HCT116 (cell line): ENCODE data around the gene ACOT7. TPM values are rescaled to one million over a fixed set of nuclear protein-coding genes. Genes with fewer than 3 reads are reported as not detected.

ENCODE experiments used
- ATAC-seq: fragments of 200-7000 bp; cut with Tn5 transposase; 2 replicates; pipeline ENCODE4 v1.9.1; 2020; ENCODE audit warnings: mild to moderate bottlenecking, moderate library complexity
- BruUV-seq: library from RNA; stranded (reverse); fragments of 400-500 nt; replicated peaks from 2 replicates; lab custom pipeline; 2021; lab: Mats Ljungman, UMichigan
- CTCF ChIA-PET: fragments of 300-600 bp; sonication (Branson Sonifier 250); formaldehyde crosslinking; loops from one replicate; lab custom pipeline; 2021; ENCODE audit warnings: antibody characterized with exemption; lab: Charles Lee
- POLR2A ChIA-PET: fragments of 300-600, 350-600 bp; sonication (Branson Sonifier 250); formaldehyde crosslinking; loops from one replicate; lab custom pipeline; 2021; ENCODE audit warnings: antibody characterized with exemption; lab: Charles Lee
- RAD21 ChIA-PET, 2 experiments: fragments of 300-600 bp; sonication (Branson Sonifier 250); formaldehyde crosslinking; loops; one replicate each; lab custom pipeline; 2023; ENCODE audit warnings: low total read pairs in 2 of 2; ENCODE audit not compliant: uncharacterized antibody in 2 of 2, unreplicated experiment in 2 of 2, low non-redundant PET in 1 of 2; lab: Charles Lee
- DNase-seq: peaks from one replicate; pipeline ENCODE4 v3.0.0-alpha.2; 2010; ENCODE audit warnings: low read depth, low spot score
- H2AFZ ChIP-seq: fragments of 200-600 bp; shearing (Covaris generic), sonication (generic); 2 replicates; pipeline ENCODE4 v1.6.1; 2017; ENCODE audit warnings: low read depth, mixed run types, mixed read lengths, antibody characterized with exemption, low read length; ENCODE audit not compliant: poor library complexity, severe bottlenecking
- H3K27ac ChIP-seq: 2 replicates; pipeline ENCODE4 v1.5.1; 2012; ENCODE audit warnings: low read depth, low read length
- H3K27me3 ChIP-seq: fragments of 200-600 bp; sonication (generic); 2 replicates; pipeline ENCODE4 v1.6.1; 2016; ENCODE audit warnings: mixed run types, low read length, mixed read lengths; ENCODE audit not compliant: insufficient read depth
- H3K36me3 ChIP-seq, 2 experiments: fragments of 200-500 bp in 1 of 2; fragments of 200-600 bp in 1 of 2; sonication (Bioruptor generic) in 1 of 2; sonication (generic) in 1 of 2; 2 replicates each; pipeline versions ENCODE4 v1.5.1 to v1.6.1; 2014 to 2016; ENCODE audit warnings: low read length in 2 of 2, inconsistent platforms in 1 of 2, mixed read lengths in 1 of 2, mixed run types in 1 of 2; ENCODE audit not compliant: insufficient read depth in 2 of 2, control insufficient read depth in 1 of 2
- H3K4me1 ChIP-seq, 2 experiments: fragments of 200-600 bp in 1 of 2; sonication (generic) in 1 of 2; 2 replicates each; pipeline versions ENCODE4 v1.5.1 to v1.6.1; 2012 to 2017; ENCODE audit warnings: low read length in 2 of 2, inconsistent platforms in 1 of 2, mild to moderate bottlenecking in 1 of 2, mixed read lengths in 1 of 2, mixed run types in 1 of 2, moderate library complexity in 1 of 2; ENCODE audit not compliant: insufficient read depth in 2 of 2, control insufficient read depth in 1 of 2
- H3K4me2 ChIP-seq: fragments of 200-600 bp; sonication (generic); 2 replicates; pipeline ENCODE4 v1.6.1; 2017; ENCODE audit warnings: mixed run types, low read length, mixed read lengths
- H3K4me3 ChIP-seq, 2 experiments: fragments of 200-600 bp in 1 of 2; sonication (generic) in 1 of 2; replicated peaks in 1 of 2; 2 replicates each; pipeline ENCODE4 v1.5.1; 2011 to 2016; ENCODE audit warnings: low read length in 2 of 2, control low read depth in 1 of 2, low read depth in 1 of 2, mild to moderate bottlenecking in 1 of 2, mixed read lengths in 1 of 2, mixed run types in 1 of 2
- H3K79me2 ChIP-seq: fragments of 200-600 bp; sonication (generic); 2 replicates; pipeline ENCODE4 v1.6.1; 2017; ENCODE audit warnings: mild to moderate bottlenecking, mixed run types, low read length, moderate library complexity, mixed read lengths; ENCODE audit not compliant: insufficient read depth
- H3K9ac ChIP-seq: fragments of 200-600 bp; sonication (generic); 2 replicates; pipeline ENCODE4 v1.6.1; 2016; ENCODE audit warnings: low read length, mixed read lengths
- H3K9me2 ChIP-seq: fragments of 200-600 bp; sonication (generic), shearing (Covaris generic); 2 replicates; pipeline ENCODE4 v1.6.1; 2017; ENCODE audit warnings: mixed run types, mild to moderate bottlenecking, moderate library complexity; ENCODE audit not compliant: insufficient read depth
- H3K9me3 ChIP-seq, 2 experiments: fragments of 200-500 bp in 1 of 2; fragments of 200-600 bp in 1 of 2; sonication (Bioruptor generic) in 1 of 2; sonication (generic) in 1 of 2; 2 replicates each; pipeline ENCODE4 v1.6.1; 2014 to 2017; ENCODE audit warnings: low read length in 2 of 2, mixed read lengths in 2 of 2, inconsistent platforms in 1 of 2, low read depth in 1 of 2, mild to moderate bottlenecking in 1 of 2, mixed run types in 1 of 2, moderate library complexity in 1 of 2; ENCODE audit not compliant: control insufficient read depth in 1 of 2, insufficient read depth in 1 of 2
- H4K20me1 ChIP-seq: fragments of 200-600 bp; sonication (generic), shearing (Covaris generic); 2 replicates; pipeline ENCODE4 v1.6.1; 2017; ENCODE audit warnings: mixed run types, mild to moderate bottlenecking, moderate library complexity; ENCODE audit not compliant: insufficient read depth
- CBX3 ChIP-seq: IDR thresholded peaks from 2 replicates; pipeline ENCODE4 v1.6.1; 2012; ENCODE audit warnings: low read depth
- CEBPB ChIP-seq: IDR thresholded peaks from 2 replicates; pipeline ENCODE4 v1.6.1; 2012; ENCODE audit warnings: low read depth
- EGR1 ChIP-seq: IDR thresholded peaks from 2 replicates; pipeline ENCODE4 v1.6.1; 2012; ENCODE audit warnings: low read depth
- ELF1 ChIP-seq: IDR thresholded peaks from 2 replicates; pipeline ENCODE4 v1.6.1; 2012; ENCODE audit warnings: low read depth, borderline replicate concordance
- EZH2 ChIP-seq: fragments of 200-600 bp; sonication (generic); IDR thresholded peaks from 2 replicates; pipeline ENCODE4 v1.6.1; 2017; ENCODE audit warnings: antibody characterized with exemption, mixed run types
- EZH2phosphoT487 ChIP-seq: fragments of 200-600 bp; IDR thresholded peaks from 2 replicates; pipeline ENCODE4 v1.6.1; 2018; ENCODE audit warnings: antibody characterized with exemption, borderline replicate concordance
- FOSL1 ChIP-seq: IDR thresholded peaks from 2 replicates; pipeline ENCODE4 v1.6.1; 2012; ENCODE audit warnings: low read depth
- JUND ChIP-seq: IDR thresholded peaks from 2 replicates; pipeline ENCODE4 v1.6.1; 2012
- RAD21 ChIP-seq: IDR thresholded peaks from 2 replicates; pipeline ENCODE4 v1.6.1; 2012; ENCODE audit warnings: low read depth, mild to moderate bottlenecking
- SIN3A ChIP-seq: IDR thresholded peaks from 2 replicates; pipeline ENCODE4 v1.6.1; 2012; ENCODE audit warnings: low read depth
- SP1 ChIP-seq: IDR thresholded peaks from 2 replicates; pipeline ENCODE4 v1.6.1; 2012; ENCODE audit warnings: low read depth
- SRF ChIP-seq: IDR thresholded peaks from 2 replicates; pipeline ENCODE4 v1.6.1; 2012; ENCODE audit warnings: low read depth
- TCF7L2 ChIP-seq: IDR thresholded peaks from 2 replicates; pipeline ENCODE4 v1.7.0; 2011; ENCODE audit warnings: borderline replicate concordance, inconsistent platforms; ENCODE audit not compliant: insufficient read depth, insufficient read length; ENCODE audit errors: extremely low read depth
- YY1 ChIP-seq: IDR thresholded peaks from 2 replicates; pipeline ENCODE4 v1.6.1; 2011; ENCODE audit warnings: low read length, low read depth, moderate library complexity, mild to moderate bottlenecking; ENCODE audit not compliant: insufficient replicate concordance; ENCODE audit errors: extremely low read depth
- ZFX ChIP-seq: fragments of 450-650 bp; IDR thresholded peaks from 2 replicates; pipeline ENCODE4 v1.6.1; 2017
- ZNF274 ChIP-seq: fragments of 200-500 bp; sonication (Bioruptor generic); IDR thresholded peaks from 2 replicates; pipeline ENCODE4 v1.6.1; 2014; ENCODE audit warnings: mild to moderate bottlenecking, low read depth, low read length, inconsistent platforms
- intact Hi-C: fragments of 100-400 bp; cut with micrococcal nuclease; formaldehyde crosslinking; loops from 2 replicates; pipeline ENCODE4 v1.10.0; 2022
- total RNA-seq: library from RNA; stranded (reverse); gene quantifications from one replicate; pipeline ENCODE4 v1.2.1, GENCODE V29; 2021; ENCODE audit not compliant: unreplicated experiment
- TF ChIP-seq, protein P1 (sequence below): IDR thresholded peaks from 2 replicates; pipeline ENCODE4 v1.6.1; 2012
- TF ChIP-seq, protein P2 (sequence below): IDR thresholded peaks from 2 replicates; pipeline ENCODE4 v1.6.1; 2012; ENCODE audit warnings: low read depth
- TF ChIP-seq, protein P3 (sequence below): IDR thresholded peaks from 2 replicates; pipeline ENCODE4 v1.6.1; 2011; ENCODE audit warnings: mild to moderate bottlenecking, low read length, moderate library complexity; ENCODE audit not compliant: insufficient replicate concordance; ENCODE audit errors: extremely low read depth

ACOT7 gene
- total RNA-seq, 1 experiment from 2014 or later: 162 TPM

DNA sequence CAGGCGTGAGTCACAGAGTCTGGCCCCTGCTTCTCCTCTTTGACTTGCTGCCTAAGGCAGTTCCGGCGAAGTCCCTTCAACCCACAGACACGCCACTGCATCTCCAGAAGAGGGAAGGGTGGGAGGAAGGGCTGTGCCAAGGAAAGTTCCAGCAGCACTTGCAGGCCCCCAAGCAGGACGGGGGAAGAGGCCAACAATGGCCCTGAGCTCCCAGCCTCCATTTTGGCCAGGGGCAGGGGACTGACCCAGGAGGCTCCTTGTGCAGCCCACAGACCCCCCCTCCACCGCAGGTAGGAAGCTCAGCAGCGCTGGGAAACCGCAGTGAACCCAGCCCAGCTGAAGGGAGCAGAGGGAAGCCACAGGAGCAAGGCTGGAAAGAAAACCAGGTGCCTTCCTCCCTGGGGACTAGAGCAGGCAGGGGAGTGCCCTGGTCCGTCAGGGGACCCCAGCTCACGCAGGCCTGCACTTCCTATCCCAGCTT lies 35.4 kb downstream of the ACOT7 start:
- Histone ChIP-seq H3K4me1 (peaks cover 48 to 69% of the 10 kb centered on the region in 2 experiments), H3K79me2 (peaks cover 73% of the 10 kb centered on the region), H2AFZ (no peak overlapping the region), H3K27me3 (no peaks in the 10 kb centered on the region), H3K4me2 (peak overlapping the region; percentile 24), H3K9me2 (no peaks in the 10 kb centered on the region), H3K36me3 (no peaks in the 10 kb centered on the region), H4K20me1 (no peaks in the 10 kb centered on the region), H3K27ac (peak overlapping the region; percentile 51), H3K4me3 (no peak overlapping the region), H3K9ac (peak overlapping the region; percentile 27; the same call in 1 of the 2 replicates), H3K9me3 (no peaks in the 10 kb centered on the region)
- TF ChIP-seq TCF7L2 (no peak), FOSL1 (no peak), CEBPB (no peak), ZFX (no peak), CBX3 (no peak), EZH2phosphoT487 (no peak), ELF1 (no peak), ZNF274 (no peak), RAD21 (no peak), YY1 (no peak), SP1 (no peak), SRF (no peak), SIN3A (no peak), EGR1 (no peak), JUND (no peak), EZH2 (no peak)
- TF ChIP-seq, protein P1, sequence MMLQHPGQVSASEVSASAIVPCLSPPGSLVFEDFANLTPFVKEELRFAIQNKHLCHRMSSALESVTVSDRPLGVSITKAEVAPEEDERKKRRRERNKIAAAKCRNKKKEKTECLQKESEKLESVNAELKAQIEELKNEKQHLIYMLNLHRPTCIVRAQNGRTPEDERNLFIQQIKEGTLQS: no peak
- TF ChIP-seq, protein P2, sequence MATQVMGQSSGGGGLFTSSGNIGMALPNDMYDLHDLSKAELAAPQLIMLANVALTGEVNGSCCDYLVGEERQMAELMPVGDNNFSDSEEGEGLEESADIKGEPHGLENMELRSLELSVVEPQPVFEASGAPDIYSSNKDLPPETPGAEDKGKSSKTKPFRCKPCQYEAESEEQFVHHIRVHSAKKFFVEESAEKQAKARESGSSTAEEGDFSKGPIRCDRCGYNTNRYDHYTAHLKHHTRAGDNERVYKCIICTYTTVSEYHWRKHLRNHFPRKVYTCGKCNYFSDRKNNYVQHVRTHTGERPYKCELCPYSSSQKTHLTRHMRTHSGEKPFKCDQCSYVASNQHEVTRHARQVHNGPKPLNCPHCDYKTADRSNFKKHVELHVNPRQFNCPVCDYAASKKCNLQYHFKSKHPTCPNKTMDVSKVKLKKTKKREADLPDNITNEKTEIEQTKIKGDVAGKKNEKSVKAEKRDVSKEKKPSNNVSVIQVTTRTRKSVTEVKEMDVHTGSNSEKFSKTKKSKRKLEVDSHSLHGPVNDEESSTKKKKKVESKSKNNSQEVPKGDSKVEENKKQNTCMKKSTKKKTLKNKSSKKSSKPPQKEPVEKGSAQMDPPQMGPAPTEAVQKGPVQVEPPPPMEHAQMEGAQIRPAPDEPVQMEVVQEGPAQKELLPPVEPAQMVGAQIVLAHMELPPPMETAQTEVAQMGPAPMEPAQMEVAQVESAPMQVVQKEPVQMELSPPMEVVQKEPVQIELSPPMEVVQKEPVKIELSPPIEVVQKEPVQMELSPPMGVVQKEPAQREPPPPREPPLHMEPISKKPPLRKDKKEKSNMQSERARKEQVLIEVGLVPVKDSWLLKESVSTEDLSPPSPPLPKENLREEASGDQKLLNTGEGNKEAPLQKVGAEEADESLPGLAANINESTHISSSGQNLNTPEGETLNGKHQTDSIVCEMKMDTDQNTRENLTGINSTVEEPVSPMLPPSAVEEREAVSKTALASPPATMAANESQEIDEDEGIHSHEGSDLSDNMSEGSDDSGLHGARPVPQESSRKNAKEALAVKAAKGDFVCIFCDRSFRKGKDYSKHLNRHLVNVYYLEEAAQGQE: no peak
- TF ChIP-seq, protein P3, sequence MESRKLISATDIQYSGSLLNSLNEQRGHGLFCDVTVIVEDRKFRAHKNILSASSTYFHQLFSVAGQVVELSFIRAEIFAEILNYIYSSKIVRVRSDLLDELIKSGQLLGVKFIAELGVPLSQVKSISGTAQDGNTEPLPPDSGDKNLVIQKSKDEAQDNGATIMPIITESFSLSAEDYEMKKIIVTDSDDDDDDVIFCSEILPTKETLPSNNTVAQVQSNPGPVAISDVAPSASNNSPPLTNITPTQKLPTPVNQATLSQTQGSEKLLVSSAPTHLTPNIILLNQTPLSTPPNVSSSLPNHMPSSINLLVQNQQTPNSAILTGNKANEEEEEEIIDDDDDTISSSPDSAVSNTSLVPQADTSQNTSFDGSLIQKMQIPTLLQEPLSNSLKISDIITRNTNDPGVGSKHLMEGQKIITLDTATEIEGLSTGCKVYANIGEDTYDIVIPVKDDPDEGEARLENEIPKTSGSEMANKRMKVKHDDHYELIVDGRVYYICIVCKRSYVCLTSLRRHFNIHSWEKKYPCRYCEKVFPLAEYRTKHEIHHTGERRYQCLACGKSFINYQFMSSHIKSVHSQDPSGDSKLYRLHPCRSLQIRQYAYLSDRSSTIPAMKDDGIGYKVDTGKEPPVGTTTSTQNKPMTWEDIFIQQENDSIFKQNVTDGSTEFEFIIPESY: no peak
- intact Hi-C loops: no loop called here
- POLR2A ChIA-PET: no interaction called here
- ATAC-seq: peak; percentile 26
- BruUV-seq: no TSS peak
- DNase-seq: no peak
- RAD21 ChIA-PET: no interaction called here
- CTCF ChIA-PET: interaction anchor here (1.2 to 1.5 kb wide), 4 partner anchors 9 to 80 kb away, joined by 3 to 5 read pairs (median 4); no protein-coding TSS in a partner anchor
